ENCODE data around the gene PIM3.

DNA sequence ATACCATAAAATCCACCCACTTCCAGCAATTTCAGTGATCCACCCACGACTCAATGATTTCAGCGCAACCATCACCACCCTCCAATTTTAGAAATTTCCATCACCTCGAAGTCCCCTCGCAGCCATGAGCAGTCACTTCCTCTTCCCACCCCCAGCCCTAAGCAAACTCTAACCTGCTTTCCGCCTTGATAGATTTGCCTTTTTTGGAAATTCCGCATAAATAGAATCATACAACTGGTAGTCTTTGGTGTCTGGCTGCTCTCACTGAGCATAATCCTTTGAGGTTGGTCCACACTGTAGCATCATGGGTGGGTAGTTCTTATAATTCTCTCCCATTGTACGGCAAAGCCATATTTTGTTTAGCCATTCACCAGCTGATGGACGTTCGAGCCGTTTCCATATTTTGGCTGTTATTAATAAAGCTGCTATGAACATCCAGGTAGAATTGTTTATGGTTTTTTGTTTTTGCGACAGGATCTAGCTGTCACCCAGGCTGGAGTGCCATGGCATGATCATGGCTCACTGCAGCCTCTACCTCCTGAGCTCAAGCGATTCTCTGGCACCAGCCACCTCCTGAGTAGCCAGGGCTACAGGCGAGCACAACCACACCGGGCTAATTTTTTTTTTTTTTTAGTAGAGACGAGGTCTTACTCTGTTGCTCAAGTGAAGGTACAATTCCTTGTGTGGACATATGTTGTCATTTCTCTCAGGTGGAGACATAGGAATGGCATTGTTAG, 16.0 kb downstream of the PIM3 start:
- TF ChIP-seq, protein P1, sequence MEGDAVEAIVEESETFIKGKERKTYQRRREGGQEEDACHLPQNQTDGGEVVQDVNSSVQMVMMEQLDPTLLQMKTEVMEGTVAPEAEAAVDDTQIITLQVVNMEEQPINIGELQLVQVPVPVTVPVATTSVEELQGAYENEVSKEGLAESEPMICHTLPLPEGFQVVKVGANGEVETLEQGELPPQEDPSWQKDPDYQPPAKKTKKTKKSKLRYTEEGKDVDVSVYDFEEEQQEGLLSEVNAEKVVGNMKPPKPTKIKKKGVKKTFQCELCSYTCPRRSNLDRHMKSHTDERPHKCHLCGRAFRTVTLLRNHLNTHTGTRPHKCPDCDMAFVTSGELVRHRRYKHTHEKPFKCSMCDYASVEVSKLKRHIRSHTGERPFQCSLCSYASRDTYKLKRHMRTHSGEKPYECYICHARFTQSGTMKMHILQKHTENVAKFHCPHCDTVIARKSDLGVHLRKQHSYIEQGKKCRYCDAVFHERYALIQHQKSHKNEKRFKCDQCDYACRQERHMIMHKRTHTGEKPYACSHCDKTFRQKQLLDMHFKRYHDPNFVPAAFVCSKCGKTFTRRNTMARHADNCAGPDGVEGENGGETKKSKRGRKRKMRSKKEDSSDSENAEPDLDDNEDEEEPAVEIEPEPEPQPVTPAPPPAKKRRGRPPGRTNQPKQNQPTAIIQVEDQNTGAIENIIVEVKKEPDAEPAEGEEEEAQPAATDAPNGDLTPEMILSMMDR (IDR thresholded peaks at IDR 0.05; ENCODE audit: insufficient read depth, low read length, poor library complexity, severe bottlenecking): no peak
- TF ChIP-seq EZH2phosphoT487 (conservative IDR thresholded peaks at IDR 0.05; ENCODE audit: low read length): no peak

Data from SU-DHL-6 (cell line).